H1 (cell line): ENCODE data around the gene MAP3K3.

Experiments used
- CTCF ChIP-seq, 3 experiments: IDR thresholded peaks; 1 replicate in 2 of 3; 2 replicates in 1 of 3; pipeline versions ENCODE4 v1.5.1 to v1.6.1; 2011; ENCODE audit warnings: low read length in 3 of 3, mild to moderate bottlenecking in 3 of 3, inconsistent platforms in 2 of 3, low read depth in 1 of 3, moderate library complexity in 1 of 3; ENCODE audit not compliant: insufficient read depth in 1 of 3; ENCODE audit errors: control extremely low read depth in 1 of 3
- POLR2A ChIP-seq, 2 experiments: IDR thresholded peaks; 1 replicate in 1 of 2; 2 replicates in 1 of 2; pipeline ENCODE4 v1.6.1; 2011; ENCODE audit warnings: low read depth in 2 of 2, low read length in 2 of 2, mild to moderate bottlenecking in 2 of 2; ENCODE audit errors: control extremely low read depth in 1 of 2

DNA sequence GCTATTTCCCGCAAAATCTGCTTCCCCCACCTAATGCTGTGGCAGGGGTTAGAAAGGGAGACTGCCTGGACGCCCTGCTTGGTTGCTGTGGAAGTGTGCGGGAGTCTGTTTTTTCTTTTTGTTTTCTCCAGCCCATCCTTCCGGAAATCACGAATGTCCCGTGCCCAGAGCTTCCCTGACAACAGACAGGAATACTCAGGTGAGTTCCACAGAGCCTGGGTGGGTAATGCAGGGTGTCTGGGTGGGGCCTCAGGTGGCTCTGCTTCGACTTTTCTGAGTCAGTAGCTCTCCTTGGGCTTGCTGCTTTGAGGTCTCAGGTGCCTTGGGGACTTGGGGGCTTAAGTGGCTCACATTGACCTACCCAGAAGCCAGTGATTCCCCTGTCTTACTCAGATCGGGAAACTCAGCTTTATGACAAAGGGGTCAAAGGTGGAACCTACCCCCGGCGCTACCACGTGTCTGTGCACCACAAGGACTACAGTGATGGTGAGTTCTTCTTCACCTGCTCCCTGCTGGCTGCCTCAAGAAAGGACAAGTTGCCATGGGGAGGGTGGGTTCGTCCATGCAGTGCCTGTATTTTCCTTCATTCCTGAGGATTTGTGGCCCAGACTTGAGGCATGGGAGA, 66.3 kb downstream of the MAP3K3 start:
- no peak for TF ChIP-seq POLR2A (IDR thresholded peaks at IDR 0.05; ENCODE audit: control extremely low read depth in 1 of 2, low read depth in 2 of 2, low read length in 2 of 2)
- no peak for TF ChIP-seq CTCF (IDR thresholded peaks at IDR 0.05; ENCODE audit: control extremely low read depth in 1 of 3, insufficient read depth in 1 of 3, low read depth in 1 of 3, low read length in 3 of 3)
